Heart left ventricle (tissue), 16 donors: Measurements from ENCODE around the gene TSACC. TPM values are rescaled to one million over a fixed set of nuclear protein-coding genes. Genes with fewer than 3 reads are reported as not detected.

Experiments used
- ATAC-seq, 4 donors: fragments of 200-7000 bp; cut with Tn5 transposase; one replicate each; pipeline ENCODE4 v1.9.1; 2020 to 2022; ENCODE audit warnings: moderate library complexity in 4 of 4, mild to moderate bottlenecking in 3 of 4, moderate number of reproducible peaks in 1 of 4
- DNase-seq, 5 donors: peaks; one replicate each; pipeline ENCODE4 v3.0.0-alpha.2; 2020
- H3K27ac ChIP-seq, 12 donors: fragments of 200-600 bp; sonication (generic) in 4 of 12; one replicate each; pipeline versions ENCODE4 v1.5.0 to v1.8.0; 2016 to 2022; ENCODE audit warnings: mild to moderate bottlenecking in 2 of 12
- H3K27me3 ChIP-seq, 9 donors: fragments of 200-600 bp; sonication (generic) in 2 of 9; one replicate each; pipeline versions ENCODE4 v1.5.1 to v1.8.0; 2016 to 2022; ENCODE audit warnings: mild to moderate bottlenecking in 3 of 9
- H3K36me3 ChIP-seq, 9 donors: fragments of 200-600 bp; sonication (generic) in 2 of 9; one replicate each; pipeline versions ENCODE4 v1.5.0 to v1.8.0; 2018 to 2022; ENCODE audit warnings: mild to moderate bottlenecking in 2 of 9
- H3K4me1 ChIP-seq, 12 donors: fragments of 200-600 bp; sonication (generic) in 4 of 12; one replicate each; pipeline versions ENCODE4 v1.5.0 to v1.8.0; 2016 to 2022; ENCODE audit warnings: mild to moderate bottlenecking in 3 of 12
- H3K4me3 ChIP-seq, 12 donors: fragments of 200-600 bp; sonication (generic) in 4 of 12; one replicate each; pipeline versions ENCODE4 v1.5.0 to v1.8.0; 2017 to 2022; ENCODE audit warnings: mild to moderate bottlenecking in 9 of 12, moderate library complexity in 4 of 12
- H3K9me3 ChIP-seq, 12 donors: fragments of 200-600 bp; sonication (generic) in 4 of 12; one replicate each; pipeline versions ENCODE4 v1.5.0 to v1.8.0; 2016 to 2022; ENCODE audit warnings: mild to moderate bottlenecking in 1 of 12
- CTCF ChIP-seq, 12 donors: fragments of 200-600 bp; sonication (generic) in 4 of 12; IDR thresholded peaks; one replicate each; pipeline versions ENCODE4 v1.5.0 to v1.8.0; 2018 to 2022; ENCODE audit warnings: antibody characterized with exemption in 12 of 12, mild to moderate bottlenecking in 5 of 12
- POLR2A ChIP-seq, 2 donors: fragments of 450-650 bp; IDR thresholded peaks; one replicate each; pipeline ENCODE4 v1.6.1; 2017; ENCODE audit warnings: antibody characterized with exemption in 2 of 2, mild to moderate bottlenecking in 2 of 2, moderate library complexity in 2 of 2
- WGBS, 4 donors: extraction: QIAGEN DNeasy Blood & Tissue Kit in 2 of 4; methylation state at CpG; one replicate each; pipeline versions ENCODE4 v1.1.5 to v1.1.7; 2013 to 2018; 5-methylcytosine and 5-hydroxymethylcytosine counted together
- intact Hi-C, 10 donors: fragments of 100-400 bp; cut with DNase I; formaldehyde crosslinking; loops; one replicate each; pipeline versions ENCODE4 v1.11.1 to v1.14.2; 2022
- polyA plus RNA-seq, 2 donors: library from polyadenylated mRNA; stranded (reverse); fragments of 200-250 nt; gene quantifications; one replicate each; pipeline ENCODE4 v1.2.3, GENCODE V29; 2013
- total RNA-seq, 9 donors: library from RNA; depleted of rRNA in 2 of 9; stranded (reverse); fragments of >200 nt in 2 of 9; fragmentation: NEBNext Ultra II Directional in 3 of 9; extraction: Animal tissue kit (Norgen Biotek cat#: 25700) in 3 of 9; gene quantifications; one replicate each; pipeline versions ENCODE4 v1.1.0 to v1.2.4, GENCODE V29; 2016 to 2023
- donor health status: ischemic (EF 13 %, LVEDD 7.1; RV severe dilation, severe dysfunction).
- donor health status: healthy with polysubstance abuse.
- donor health status: DM: no; HTN: yes; CAD: no.
- donor health status: DM: no; HTN: no; CAD: no.
- donor health status: ischemic (EF 25% LVEDD 6.9; RV normal size, moderate dysfunction).
- donor health status: ischemic (EF 25% LVEDD 5.7; RV mildly dilated, moderate dysfunction).
- donor health status: healthy.
- donor health status: DM: yes; HTN: yes; CAD: no.
- donor health status: ischemic (EF 35%, LVEDD 5.7; RV mildly dilated, moderate dysfunction).
- donor health status: nonischemic (EF 11% LVEDD 7.7; RV severe dilation, severe dysfunction).
- donor health status: DM: yes; HTN: yes; CAD: no.
- donor health status: PGD.
- donor health status: ischemic (EF 29% LVEDD 5.4; RV normal size, mild dysfunction).
- donor health status: nonischemic (EF 23%, LVEDD 6.1; RV moderate dilation, normal function).

The TSACC gene
- total and polyA plus RNA-seq, 11 donors, result 0.36 to 0.81 TPM; not detected in 9

DNA sequence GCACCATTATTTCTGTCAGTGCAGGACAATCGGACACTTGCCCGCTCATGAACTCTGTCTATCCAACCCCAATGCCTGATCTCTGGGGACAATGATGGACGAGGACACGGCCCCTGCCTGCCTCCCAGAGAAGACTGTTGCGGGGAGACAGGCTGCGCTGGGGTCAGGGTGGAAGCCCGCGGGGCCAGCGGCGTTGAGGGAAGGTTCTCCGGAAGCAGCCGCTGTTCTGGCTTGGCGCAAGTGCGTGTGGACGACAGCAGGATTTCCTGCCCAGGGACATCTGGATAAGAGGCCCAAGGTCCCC lies 49.5 kb downstream of the TSACC start:
- TF ChIP-seq POLR2A (IDR thresholded peaks at IDR 0.05) (no peak), CTCF (IDR thresholded peaks at IDR 0.05) (no peak)
- Histone ChIP-seq H3K27ac (no peak overlapping the region), H3K4me3 (peak overlapping the region in 6 of 12 donors; percentile 19 to 36 (median 26)), H3K4me1 (peaks cover 0 to 11% (median 2%) of the 10 kb centered on the region in 12 donors), H3K9me3 (no peaks in the 10 kb centered on the region), H3K27me3 (peaks cover 8 to 55% (median 29%) of the 10 kb centered on the region in 9 donors), H3K36me3 (no peaks in the 10 kb centered on the region)
- DNase-seq (no peak), ATAC-seq (no peak)
- intact Hi-C loops, result loop anchor here (1.0 to 10.0 kb wide), 6 partner anchors 55 to 267 kb away; partner anchors contain the start of genes GPATCH4 (in 5 of the 10) and HAPLN2 (in 2 of the 10)
- WGBS, 4 donors, result 24 to 30% (median 25%) methylated on average over 15 of the region's 15 CpGs

- ATAC-seq, result no peak
- H3K27me3 ChIP-seq, result peaks cover 8 to 55% (median 29%) of the 10 kb centered on the region in 9 donors
Measured at GRCh38 chr1:156388174-156389137, 50.1 kb downstream of the TSACC start.

DNA sequence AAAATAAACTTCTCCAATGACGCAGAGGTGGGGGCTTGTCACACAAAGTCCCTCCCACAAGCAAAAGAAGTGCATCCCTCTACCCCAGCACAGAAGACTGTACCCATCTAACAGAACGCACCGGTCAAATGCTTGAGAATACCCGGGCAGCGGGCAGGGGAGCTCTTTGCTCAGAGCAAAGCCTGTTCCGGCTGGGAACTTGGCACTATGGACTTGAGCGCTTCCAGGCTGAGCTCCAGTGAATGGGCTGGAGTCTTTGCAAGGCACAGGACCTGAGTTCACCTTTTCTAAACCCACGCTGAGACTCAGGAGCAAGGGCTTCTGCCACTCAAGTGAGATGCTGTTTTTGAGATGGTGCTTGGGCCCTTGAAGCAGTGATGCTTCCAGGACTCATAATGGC lies 51.0 kb downstream of the TSACC start:
- Histone ChIP-seq H3K4me3 (no peak overlapping the region), H3K4me1 (peaks cover 0 to 11% (median 2%) of the 10 kb centered on the region in 12 donors), H3K9me3 (no peaks in the 10 kb centered on the region), H3K27ac (no peak overlapping the region), H3K36me3 (no peaks in the 10 kb centered on the region), H3K27me3 (peaks cover 8 to 55% (median 29%) of the 10 kb centered on the region in 9 donors)
- 97 to 98% (median 97%) methylated on average over 8 of the region's 8 CpGs for WGBS, 4 donors
- ATAC-seq, result no peak
- no peak for DNase-seq
- intact Hi-C loops, result loop anchor here (5.0 to 10.0 kb wide), 5 partner anchors 155 to 265 kb away; partner anchors contain the start of genes GPATCH4 (in 5 of the 10) and HAPLN2 (in 2 of the 10)
- TF ChIP-seq CTCF (IDR thresholded peaks at IDR 0.05) (no peak), POLR2A (IDR thresholded peaks at IDR 0.05) (no peak)

More at GRCh38 chr1:156388174-156389137, 50.1 kb downstream of the TSACC start:
- Histone ChIP-seq H3K4me1 (peaks cover 0 to 11% (median 2%) of the 10 kb centered on the region in 12 donors), H3K9me3 (no peaks in the 10 kb centered on the region), H3K4me3 (peak overlapping the region in 8 of 12 donors; percentile 6 to 36 (median 26)), H3K27ac (no peak overlapping the region), H3K36me3 (no peaks in the 10 kb centered on the region)
- WGBS, 4 donors, result 10 to 11% (median 11%) methylated on average over 55 to 73 of the region's 73 CpGs
- TF ChIP-seq POLR2A (IDR thresholded peaks at IDR 0.05) (no peak), CTCF (IDR thresholded peaks at IDR 0.05) (no peak)
- DNase-seq, result peak in 1 of 5 donors; percentile 24
- intact Hi-C loops, result loop anchor here (5.0 to 10.0 kb wide), 5 partner anchors 156 to 266 kb away; partner anchors contain the start of genes GPATCH4 (in 5 of the 10) and HAPLN2 (in 2 of the 10)
